SU-DHL-6 (cell line): ENCODE results near the gene SOX5.

ENCODE experiments used
- EZH2phosphoT487 ChIP-seq: fragments of 200-600 bp; sonication (generic), shearing (Covaris generic); conservative IDR thresholded peaks from 2 replicates; pipeline ENCODE4 v1.6.1; 2018; ENCODE audit warnings: mild to moderate bottlenecking, antibody characterized with exemption, low read length, moderate library complexity, mixed read lengths
- TF ChIP-seq, protein P1 (sequence below): fragments of 200-600 bp; sonication (generic); IDR thresholded peaks from one replicate; pipeline ENCODE4 v1.5.1; 2017; ENCODE audit warnings: antibody characterized with exemption, mild to moderate bottlenecking, low read length, moderate library complexity; ENCODE audit not compliant: insufficient read depth, poor library complexity, severe bottlenecking

DNA sequence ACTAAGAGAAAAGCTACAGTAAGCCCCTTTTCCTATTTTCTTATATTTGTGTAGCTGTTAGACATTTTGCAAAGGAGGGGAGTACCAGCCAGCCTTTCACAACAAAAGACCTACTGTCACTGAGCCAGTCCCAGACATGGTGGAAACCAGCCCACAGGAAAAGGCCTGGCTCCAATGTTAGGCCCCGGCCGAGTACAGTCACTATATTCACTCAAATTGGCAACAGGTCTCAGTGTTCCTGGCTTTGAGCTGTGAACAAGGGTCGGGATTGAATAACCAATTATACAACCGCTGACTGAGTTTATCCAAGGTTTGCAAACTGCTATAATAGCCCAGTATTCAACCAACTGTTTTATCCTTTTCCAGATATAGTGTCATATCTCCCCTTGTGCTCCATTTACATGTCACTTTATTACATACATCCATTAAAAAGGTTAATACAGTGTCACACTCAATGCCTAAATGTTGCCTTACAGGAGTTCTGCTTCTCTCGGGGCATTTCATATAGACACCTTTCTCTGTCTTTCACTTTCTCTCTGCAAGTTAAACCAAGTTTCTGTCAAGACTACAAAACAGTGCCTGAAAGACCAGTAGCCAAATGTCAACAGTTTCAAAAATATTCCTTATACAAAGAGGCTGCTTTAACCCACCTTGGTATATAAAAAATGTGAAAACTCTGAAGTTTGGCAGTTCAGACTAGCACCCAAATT lies 178.1 kb downstream of the SOX5 start:
- TF ChIP-seq, protein P1, sequence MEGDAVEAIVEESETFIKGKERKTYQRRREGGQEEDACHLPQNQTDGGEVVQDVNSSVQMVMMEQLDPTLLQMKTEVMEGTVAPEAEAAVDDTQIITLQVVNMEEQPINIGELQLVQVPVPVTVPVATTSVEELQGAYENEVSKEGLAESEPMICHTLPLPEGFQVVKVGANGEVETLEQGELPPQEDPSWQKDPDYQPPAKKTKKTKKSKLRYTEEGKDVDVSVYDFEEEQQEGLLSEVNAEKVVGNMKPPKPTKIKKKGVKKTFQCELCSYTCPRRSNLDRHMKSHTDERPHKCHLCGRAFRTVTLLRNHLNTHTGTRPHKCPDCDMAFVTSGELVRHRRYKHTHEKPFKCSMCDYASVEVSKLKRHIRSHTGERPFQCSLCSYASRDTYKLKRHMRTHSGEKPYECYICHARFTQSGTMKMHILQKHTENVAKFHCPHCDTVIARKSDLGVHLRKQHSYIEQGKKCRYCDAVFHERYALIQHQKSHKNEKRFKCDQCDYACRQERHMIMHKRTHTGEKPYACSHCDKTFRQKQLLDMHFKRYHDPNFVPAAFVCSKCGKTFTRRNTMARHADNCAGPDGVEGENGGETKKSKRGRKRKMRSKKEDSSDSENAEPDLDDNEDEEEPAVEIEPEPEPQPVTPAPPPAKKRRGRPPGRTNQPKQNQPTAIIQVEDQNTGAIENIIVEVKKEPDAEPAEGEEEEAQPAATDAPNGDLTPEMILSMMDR = no peak
- TF ChIP-seq EZH2phosphoT487 = no peak
